Retinal pigment epithelial cell (primary cell): ENCODE results near the gene TXNRD2.

Source experiments
- DNase-seq: peaks from one replicate; pipeline ENCODE4 v3.0.0-alpha.2; 2010; ENCODE audit warnings: low read depth
- H3K4me3 ChIP-seq: 2 replicates; pipeline ENCODE4 v1.5.1; 2011; ENCODE audit warnings: mild to moderate bottlenecking, low read length, control low read depth, moderate library complexity
- CTCF ChIP-seq: conservative IDR thresholded peaks from 2 replicates; pipeline ENCODE4 v1.5.1; 2011; ENCODE audit warnings: low read depth, low read length, control low read depth, inconsistent platforms

Gene TXNRD2

GRCh38 chr22:19895160-19895849 is 46.3 kb downstream of the TXNRD2 start:
- TF ChIP-seq CTCF, result no peak
- H3K4me3 ChIP-seq, result no peak overlapping the region
- no peak for DNase-seq

- no peak overlapping the region for H3K4me3 ChIP-seq
- TF ChIP-seq CTCF, result no peak
- DNase-seq, result no peak
Measured at GRCh38 chr22:19893363-19893762, 48.3 kb downstream of the TXNRD2 start.

- DNase-seq, result no peak
- no peak for TF ChIP-seq CTCF
- H3K4me3 ChIP-seq, result no peak overlapping the region
Measured at GRCh38 chr22:19892925-19893324, 48.7 kb downstream of the TXNRD2 start.

- no peak for DNase-seq
- no peak overlapping the region for H3K4me3 ChIP-seq
Measured at GRCh38 chr22:19892257-19892879, 49.2 kb downstream of the TXNRD2 start.

GRCh38 chr22:19891317-19892256 is 50.0 kb downstream of the TXNRD2 start:
- DNase-seq, result no peak
- no peak for TF ChIP-seq CTCF
- H3K4me3 ChIP-seq, result no peak overlapping the region

More at GRCh38 chr22:19892257-19892879, 49.2 kb downstream of the TXNRD2 start:
- no peak for TF ChIP-seq CTCF

GRCh38 chr22:19890502-19891316 is 50.9 kb downstream of the TXNRD2 start:
- DNase-seq, result no peak
- H3K4me3 ChIP-seq, result no peak overlapping the region
- no peak for TF ChIP-seq CTCF
